Smooth muscle cell of the umbilical artery (primary cell): ENCODE measurements around the gene CLPTM1L. TPM values are rescaled to one million over a fixed set of nuclear protein-coding genes. Genes with fewer than 3 reads are reported as not detected.

ENCODE experiments used
- total RNA-seq: library from RNA; depleted of rRNA; stranded (reverse); fragments of >200 nt; gene quantifications from 2 replicates; pipeline ENCODE4 v1.2.3, GENCODE V29; 2014

Gene CLPTM1L, protein sequence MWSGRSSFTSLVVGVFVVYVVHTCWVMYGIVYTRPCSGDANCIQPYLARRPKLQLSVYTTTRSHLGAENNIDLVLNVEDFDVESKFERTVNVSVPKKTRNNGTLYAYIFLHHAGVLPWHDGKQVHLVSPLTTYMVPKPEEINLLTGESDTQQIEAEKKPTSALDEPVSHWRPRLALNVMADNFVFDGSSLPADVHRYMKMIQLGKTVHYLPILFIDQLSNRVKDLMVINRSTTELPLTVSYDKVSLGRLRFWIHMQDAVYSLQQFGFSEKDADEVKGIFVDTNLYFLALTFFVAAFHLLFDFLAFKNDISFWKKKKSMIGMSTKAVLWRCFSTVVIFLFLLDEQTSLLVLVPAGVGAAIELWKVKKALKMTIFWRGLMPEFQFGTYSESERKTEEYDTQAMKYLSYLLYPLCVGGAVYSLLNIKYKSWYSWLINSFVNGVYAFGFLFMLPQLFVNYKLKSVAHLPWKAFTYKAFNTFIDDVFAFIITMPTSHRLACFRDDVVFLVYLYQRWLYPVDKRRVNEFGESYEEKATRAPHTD
- total RNA-seq = 278 and 334 TPM in 2 replicates

DNA sequence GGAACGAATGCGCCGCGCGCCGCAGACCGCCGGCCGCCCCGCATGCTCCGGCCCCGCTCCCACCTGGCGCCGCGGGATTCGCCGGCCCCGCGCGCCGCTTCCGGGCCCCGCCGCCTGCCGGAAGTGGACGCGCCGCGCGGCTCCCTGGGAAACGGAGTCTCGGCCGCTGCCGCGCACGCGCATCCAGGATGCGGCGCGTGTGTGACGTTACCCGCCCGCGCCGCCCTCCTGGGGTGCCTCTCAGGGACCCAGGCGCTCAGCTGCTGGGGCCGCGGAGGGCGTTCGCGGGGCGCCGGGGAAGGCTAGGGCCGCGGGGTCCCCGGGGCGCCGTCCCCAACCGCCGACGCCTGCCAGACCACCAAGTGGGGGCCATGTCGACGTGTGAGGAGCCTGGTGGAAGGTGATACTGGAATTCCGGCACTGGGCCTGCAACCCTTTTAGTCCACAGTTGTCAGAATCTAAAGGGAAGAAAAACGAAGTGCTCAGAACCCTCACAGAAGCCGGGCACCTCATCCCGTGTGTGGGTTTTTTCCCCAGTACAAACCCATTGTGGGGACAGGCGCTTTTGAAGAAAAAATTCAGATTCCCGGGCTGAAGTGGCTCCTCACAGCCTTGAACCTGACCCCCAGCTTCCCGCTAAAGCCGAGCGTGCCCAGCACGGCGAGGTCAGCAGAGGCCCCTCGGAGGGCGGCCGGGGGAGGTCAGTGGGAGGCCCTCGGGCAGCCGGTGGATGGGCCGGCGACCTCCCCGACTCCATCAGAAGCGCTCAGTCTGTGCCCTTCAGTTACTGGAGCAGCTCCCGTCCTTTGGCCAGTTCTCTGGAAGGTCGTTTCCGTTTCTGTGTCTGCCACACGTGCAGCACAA, at the start of gene CLPTM1L:
Gene CLPTM1L, minus strand, starts transcription at position 125 of the 864 bp plus-strand sequence. CDS start 258 bp downstream, outside the sequence.

GRCh38 chr5:1294835-1295649, 49.9 kb downstream of the CLPTM1L start, which contains the start of gene TERT:
TERT (minus strand) TSS chr5:1295068; CDS start chr5:1294989, 79 bp downstream.

Other genes with a start within 250 kb of the CLPTM1L start
- 12.8 and 28.1 TPM in 2 replicates for gene SLC12A7, start 233.0 kb downstream of the CLPTM1L start, total RNA-seq
- not detected in 2 replicates for gene SLC6A19, start 143.5 kb downstream of the CLPTM1L start, total RNA-seq
- not detected in 2 replicates for gene SLC6A18, start 119.7 kb downstream of the CLPTM1L start, total RNA-seq
- gene TERT, start 50.0 kb downstream of the CLPTM1L start, total RNA-seq = not detected in 2 replicates
- not detected in 2 replicates for gene SLC6A3, start 100.3 kb upstream of the CLPTM1L start, total RNA-seq
- 36.8 and 53.1 TPM in 2 replicates for gene LPCAT1, start 178.9 kb upstream of the CLPTM1L start, total RNA-seq